ENCODE results near the gene CAPN5.

CAPN5 gene

GRCh38 chr11:77075425-77075905 is 8.7 kb downstream of the CAPN5 start:
- no peak overlapping the region for H3K4me3 ChIP-seq (ENCODE audit: low read length)
- DNase-seq (ENCODE audit: low read depth, low spot score): no peak

- DNase-seq (ENCODE audit: low read depth, low spot score): no peak
- H3K4me3 ChIP-seq (ENCODE audit: low read length): no peak overlapping the region
Measured at GRCh38 chr11:77079666-77080065, 12.9 kb downstream of the CAPN5 start.

GRCh38 chr11:77080643-77081210 is 14.0 kb downstream of the CAPN5 start:
- DNase-seq (ENCODE audit: low read depth, low spot score): no peak
- H3K4me3 ChIP-seq (ENCODE audit: low read length): no peak overlapping the region

DNA sequence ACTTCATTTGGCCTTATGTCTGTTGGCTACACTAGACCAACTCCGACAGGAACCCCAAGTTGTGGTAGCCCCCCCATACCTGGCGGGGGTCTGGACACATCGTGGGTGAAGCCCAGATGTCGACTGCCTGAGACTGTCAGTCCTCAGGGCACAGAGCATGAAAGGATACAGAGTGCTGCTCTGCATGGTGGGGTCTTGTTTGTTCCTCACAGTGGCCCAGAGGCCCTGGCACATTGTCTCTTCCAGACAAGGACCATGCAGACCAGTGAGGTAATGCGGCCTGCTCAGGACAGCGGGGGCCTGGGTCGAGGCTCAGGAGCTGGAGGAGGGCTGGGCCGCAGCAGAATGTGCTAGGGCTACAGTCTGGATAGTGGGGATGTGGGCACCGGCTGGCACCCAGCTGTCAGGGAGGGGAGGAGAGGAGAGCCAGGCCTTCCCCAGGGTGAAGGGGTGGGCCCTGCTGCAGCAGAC is 14.6 kb downstream of the CAPN5 start:
- no peak overlapping the region for H3K4me3 ChIP-seq (ENCODE audit: low read length)
- no peak for DNase-seq (ENCODE audit: low read depth, low spot score)

GRCh38 chr11:77081976-77082836 is 15.4 kb downstream of the CAPN5 start:
- H3K4me3 ChIP-seq (ENCODE audit: low read length): no peak overlapping the region
- DNase-seq (ENCODE audit: low read depth, low spot score): no peak

DNA sequence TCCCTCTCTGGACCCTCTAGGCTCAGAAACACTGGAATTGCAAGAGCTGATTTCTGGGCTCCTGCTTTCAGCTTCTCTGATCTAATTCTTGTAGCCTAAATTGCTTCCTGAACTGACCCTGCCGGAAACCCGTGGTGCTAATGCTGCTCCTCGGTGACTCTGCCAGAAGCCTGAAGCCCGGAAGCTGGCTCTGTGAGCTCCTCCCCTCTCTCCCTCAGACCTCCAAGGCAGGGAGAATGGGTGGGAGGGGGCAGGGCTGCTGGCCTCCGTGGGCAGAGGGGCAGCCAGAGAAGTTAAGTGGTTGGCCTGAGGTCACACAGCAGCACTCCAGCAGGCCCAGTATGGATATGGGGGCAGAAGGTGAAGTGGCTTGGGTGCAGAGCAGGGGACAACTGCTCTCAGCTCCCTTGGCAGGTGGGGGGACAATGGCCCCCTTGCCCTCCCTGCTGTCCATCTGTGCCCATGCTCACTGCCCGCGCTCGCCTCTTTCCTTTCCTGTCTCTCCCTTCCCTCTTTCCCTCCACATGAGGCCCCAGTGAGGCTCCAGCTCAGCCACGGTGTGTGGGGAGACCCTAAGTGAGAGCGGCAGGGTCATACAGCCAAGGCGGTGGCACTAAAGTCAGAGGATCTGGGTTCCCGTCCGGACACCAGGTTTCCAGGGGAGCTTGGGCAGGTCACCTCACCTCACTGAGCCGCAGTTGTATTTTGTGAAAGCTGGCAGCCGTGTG is 16.2 kb downstream of the CAPN5 start:
- DNase-seq (ENCODE audit: low read depth, low spot score): no peak
- no peak overlapping the region for H3K4me3 ChIP-seq (ENCODE audit: low read length)

DNA sequence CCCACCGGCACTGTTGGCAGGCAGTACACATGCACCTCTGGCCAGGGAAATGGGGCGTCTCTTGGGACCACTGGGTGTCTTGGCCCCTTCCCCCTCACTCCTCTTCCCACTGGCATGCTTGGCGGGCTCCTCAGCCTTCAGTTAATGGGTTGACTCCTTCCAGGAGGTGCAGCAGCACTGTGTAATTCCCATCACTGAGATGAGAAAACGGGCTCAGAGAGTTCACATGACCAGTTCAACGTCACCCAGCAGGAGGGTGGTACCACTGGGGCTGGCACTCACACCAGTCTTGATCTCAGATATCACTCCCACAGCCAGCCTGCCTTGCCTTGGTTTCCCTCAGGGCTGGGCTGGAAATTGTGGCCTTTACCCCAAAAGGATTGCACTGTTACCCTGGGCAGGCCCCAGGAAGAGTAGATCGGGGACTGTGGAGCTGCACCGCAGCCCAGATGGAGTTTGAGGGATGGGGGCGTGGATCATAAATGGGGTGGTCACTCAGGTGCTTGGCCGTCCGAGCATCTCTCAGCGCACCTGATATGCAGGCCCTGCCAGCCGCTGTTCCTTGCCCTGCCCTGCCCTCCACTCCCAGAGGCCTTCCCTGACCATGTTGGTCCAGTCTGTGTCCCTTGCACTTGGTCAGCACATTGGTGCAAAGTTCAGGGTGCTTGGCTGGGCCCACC is 16.9 kb downstream of the CAPN5 start:
- H3K4me3 ChIP-seq (ENCODE audit: low read length): no peak overlapping the region
- no peak for DNase-seq (ENCODE audit: low read depth, low spot score)

- no peak overlapping the region for H3K4me3 ChIP-seq (ENCODE audit: low read length)
- no peak for DNase-seq (ENCODE audit: low read depth, low spot score)
Measured at GRCh38 chr11:77084581-77085191, 17.9 kb downstream of the CAPN5 start.

DNA sequence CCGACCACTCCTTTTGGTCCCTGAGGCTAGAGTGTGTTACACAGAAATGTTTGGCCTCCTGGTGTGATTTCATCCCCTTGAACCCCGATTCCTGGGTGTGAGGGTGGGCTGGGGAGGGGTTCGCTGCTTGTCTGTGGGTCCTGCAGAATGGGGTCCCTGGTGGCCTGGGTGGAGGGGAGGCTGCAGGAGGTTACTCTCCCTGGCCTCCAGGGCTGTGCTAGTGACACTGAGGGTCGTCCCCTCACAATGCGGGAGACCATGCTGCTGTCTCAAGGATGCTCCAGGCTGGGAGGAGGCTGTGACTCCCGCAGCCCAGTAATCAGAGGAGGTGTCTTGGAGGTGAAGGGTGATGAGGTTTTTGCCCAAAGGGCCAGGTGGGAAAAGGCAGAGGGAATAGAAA is 18.9 kb downstream of the CAPN5 start:
- no peak for DNase-seq (ENCODE audit: low read depth, low spot score)
- no peak overlapping the region for H3K4me3 ChIP-seq (ENCODE audit: low read length)

DNA sequence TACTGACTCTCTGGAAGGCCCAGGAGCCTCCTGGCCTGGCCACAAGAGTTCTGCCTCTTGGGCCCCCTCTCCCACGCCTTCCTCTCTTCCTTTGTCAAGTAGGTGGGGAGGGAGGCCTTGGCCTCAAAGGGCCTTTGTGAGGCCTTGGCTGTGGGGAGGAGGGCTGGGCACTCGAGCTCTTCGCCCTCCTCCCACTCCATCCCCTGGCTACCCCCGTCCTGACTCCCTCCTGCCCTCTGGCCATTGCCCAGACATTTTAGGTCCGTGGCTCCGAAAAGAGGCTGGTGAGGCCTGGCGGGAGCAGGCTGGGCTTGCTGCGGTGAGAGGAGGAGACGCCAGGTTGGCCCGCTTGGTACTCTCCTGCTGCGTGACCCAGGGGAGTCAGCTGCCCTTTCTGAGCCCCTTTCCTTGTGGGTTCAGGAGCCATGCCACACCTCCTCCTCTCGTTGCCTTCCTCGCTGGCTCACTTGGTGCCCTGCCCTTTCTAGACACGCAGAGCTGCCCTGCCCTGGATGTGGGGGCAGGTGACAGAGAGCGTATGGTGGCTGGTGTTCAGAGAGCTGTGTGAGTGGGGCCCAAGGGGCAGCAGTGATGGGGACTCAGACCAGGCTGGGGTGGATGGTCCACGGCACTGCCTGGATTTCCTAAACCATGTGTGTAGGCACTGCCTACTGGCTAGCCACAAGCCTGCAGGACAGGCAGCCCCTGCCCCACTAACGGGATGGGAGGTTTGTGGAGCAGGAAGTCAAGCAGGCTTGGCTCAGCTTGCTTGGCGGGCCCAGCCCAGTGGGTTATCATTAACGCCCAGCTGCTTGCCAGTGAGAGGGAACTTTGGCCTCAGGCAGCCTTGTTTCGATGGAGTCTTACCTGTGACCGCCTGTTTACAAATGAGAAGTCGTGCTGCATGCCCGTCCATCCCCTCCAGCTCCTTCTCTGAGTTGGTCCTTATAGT is 20.0 kb downstream of the CAPN5 start:
- DNase-seq (ENCODE audit: low read depth, low spot score): no peak
- H3K4me3 ChIP-seq (ENCODE audit: low read length): no peak overlapping the region

DNA sequence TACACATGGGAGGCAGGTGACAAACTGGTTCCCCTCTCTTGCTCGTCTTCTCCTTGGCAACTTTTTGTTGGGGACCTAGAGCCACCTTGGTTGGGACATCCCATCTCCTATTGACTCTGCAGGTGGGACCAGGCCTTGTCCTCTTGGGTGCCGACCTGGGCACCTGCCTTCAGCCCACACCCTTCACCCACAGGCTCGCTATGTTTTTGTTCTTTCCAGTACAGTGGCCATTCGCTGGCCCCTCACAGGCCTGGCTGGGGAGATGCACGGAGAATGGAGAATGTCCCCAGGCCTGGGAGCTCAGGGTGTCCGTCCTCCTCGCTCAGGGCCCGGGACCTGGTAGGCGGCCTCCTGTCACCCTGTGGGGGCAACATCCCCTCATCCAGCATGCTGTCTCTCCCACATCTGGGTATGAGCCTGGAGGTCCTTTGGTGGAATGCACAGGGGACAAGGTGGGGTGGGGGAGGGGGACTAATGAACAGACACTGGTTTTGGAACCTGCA is 21.0 kb downstream of the CAPN5 start:
- no peak overlapping the region for H3K4me3 ChIP-seq (ENCODE audit: low read length)
- no peak for DNase-seq (ENCODE audit: low read depth, low spot score)

GRCh38 chr11:77088236-77089003 is 21.6 kb downstream of the CAPN5 start:
- no peak for DNase-seq (ENCODE audit: low read depth, low spot score)
- no peak overlapping the region for H3K4me3 ChIP-seq (ENCODE audit: low read length)

DNA sequence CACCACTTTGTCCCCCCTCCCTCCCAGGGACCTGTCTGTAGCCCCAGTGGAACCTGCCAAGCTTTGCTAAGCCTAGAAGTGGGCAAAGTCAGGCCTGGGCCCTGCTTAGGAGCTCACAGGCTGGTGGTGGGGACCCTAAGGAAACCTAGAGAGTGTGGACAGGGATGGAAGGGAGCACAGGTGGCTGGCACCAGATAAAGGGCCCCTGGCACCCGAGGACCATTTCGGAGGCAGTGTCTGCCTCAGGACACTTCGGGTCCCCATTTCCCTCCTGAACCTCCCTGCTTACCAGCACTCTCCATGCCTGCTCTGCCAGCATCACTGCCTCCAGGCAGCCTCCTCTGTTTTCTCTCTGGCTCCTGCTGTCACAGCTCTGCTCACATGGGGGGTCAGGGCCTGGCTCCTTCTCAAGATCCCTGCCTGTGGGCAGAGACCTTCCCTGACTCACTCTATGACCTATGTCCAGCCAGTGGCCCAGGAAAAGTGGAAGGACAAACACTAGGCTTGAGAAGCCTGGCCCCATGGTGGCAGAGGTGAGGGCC is 22.3 kb downstream of the CAPN5 start:
- no peak for DNase-seq (ENCODE audit: low read depth, low spot score)
- no peak overlapping the region for H3K4me3 ChIP-seq (ENCODE audit: low read length)

DNA sequence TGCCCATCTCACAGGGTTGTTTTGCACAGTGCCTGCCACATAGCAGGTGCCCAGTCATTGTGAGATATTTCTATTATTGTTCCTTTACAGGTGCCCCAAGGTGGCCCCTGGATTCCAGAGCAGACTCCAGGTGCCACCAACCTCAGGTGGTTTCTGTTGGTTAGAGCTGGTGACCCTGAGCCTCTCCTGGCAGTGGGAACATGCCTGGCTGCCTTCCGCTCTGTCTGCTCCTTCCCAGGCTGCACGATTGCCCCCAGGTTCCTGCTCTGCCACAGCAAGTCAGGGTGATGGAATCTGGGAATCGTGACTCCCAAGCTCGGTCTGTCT is 23.2 kb downstream of the CAPN5 start:
- H3K4me3 ChIP-seq (ENCODE audit: low read length): no peak overlapping the region
- DNase-seq (ENCODE audit: low read depth, low spot score): no peak

GRCh38 chr11:77090373-77091111 is 23.8 kb downstream of the CAPN5 start:
- H3K4me3 ChIP-seq (ENCODE audit: low read length): no peak overlapping the region

DNA sequence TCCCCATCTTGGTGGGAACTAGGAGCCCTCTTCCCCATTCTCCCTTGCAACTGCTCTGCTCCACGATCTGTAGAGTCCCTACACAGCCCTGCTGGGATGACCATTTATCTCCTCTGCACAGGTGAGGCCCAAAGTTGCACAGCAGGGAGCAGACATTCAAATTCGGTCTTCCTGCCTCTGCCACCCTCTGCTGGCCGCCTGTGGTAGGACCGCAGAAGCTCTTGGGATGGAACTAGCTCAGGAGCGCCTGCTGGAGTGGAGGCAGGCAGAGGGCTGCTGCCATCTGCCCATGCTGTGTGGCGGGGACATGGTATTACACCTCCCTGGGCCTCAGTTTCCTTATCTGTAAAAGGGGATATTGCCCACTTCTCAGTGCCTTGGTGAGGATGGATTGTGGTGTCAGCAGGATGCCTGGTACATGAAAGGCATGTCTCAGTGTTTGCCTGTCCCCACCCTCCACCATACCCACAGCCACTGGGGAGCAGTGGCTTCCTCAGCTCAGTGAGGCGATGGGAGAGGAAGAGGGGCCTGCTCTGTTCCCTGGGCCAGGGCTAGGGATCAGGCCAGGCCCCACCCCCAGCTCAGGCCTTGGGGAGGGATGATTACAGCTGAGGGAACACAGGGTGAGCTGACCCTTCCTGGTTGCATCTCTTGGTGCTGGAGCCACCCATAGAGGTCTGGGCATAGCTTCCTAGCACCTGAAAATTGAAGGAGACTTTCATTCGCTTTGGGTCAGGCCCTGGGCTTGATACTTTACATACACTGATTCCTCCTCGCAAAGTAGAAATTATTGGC is 24.6 kb downstream of the CAPN5 start:
- peak; percentile 69 for DNase-seq (ENCODE audit: low read depth, low spot score)
- no peak overlapping the region for H3K4me3 ChIP-seq (ENCODE audit: low read length)

More at GRCh38 chr11:77090373-77091111, 23.8 kb downstream of the CAPN5 start:
- no peak for DNase-seq (ENCODE audit: low read depth, low spot score)

All from Jurkat, Clone E6-1 (cell line).